ENCODE measurements around the gene UFD1. TPM values are rescaled to one million over a fixed set of nuclear protein-coding genes. Genes with fewer than 3 reads are reported as not detected.

The UFD1 gene
- total and polyA plus RNA-seq, 2 of the 13 experiments (the other 11 are each of a cell fraction or from before 2014, with no cell fraction given), result 47.9 to 51.1 TPM

GRCh38 chr22:19447330-19448075 lies 31.5 kb downstream of the UFD1 start, which contains the start of gene C22orf39 (continued):
- TF ChIP-seq KDM2A (CRISPR knock-in tag; IDR thresholded peaks at IDR 0.05; ENCODE audit: borderline replicate concordance, low read depth) (peak; percentile 93), SMAD9 (CRISPR knock-in tag; IDR thresholded peaks at IDR 0.05) (no peak), NFKBIZ (CRISPR knock-in tag; IDR thresholded peaks at IDR 0.05) (no peak), ZNF550 (CRISPR knock-in tag; IDR thresholded peaks at IDR 0.05; ENCODE audit: borderline replicate concordance) (no peak), RAD21 (CRISPR knock-in tag; IDR thresholded peaks at IDR 0.05) (peak; percentile 55; the same call in 1 of the 2 replicates), PHF21A (CRISPR knock-in tag; IDR thresholded peaks at IDR 0.05) (peak; percentile 68; the same call in 1 of the 2 replicates), CBX5 (CRISPR knock-in tag; IDR thresholded peaks at IDR 0.05; ENCODE audit: borderline replicate concordance) (no peak), ZNF687 (CRISPR knock-in tag; IDR thresholded peaks at IDR 0.05) (peak; percentile 96), ZNF580 (CRISPR knock-in tag; IDR thresholded peaks at IDR 0.05; ENCODE audit: borderline replicate concordance, low read depth) (no peak), DMTF1 (CRISPR knock-in tag; IDR thresholded peaks at IDR 0.05) (no peak), ZNF781 (CRISPR knock-in tag; IDR thresholded peaks at IDR 0.05; ENCODE audit: borderline replicate concordance, not compliant biosample characterization) (peak; percentile 53), KDM6A (CRISPR knock-in tag; IDR thresholded peaks at IDR 0.05; ENCODE audit: low read depth) (no peak), EP300 (IDR thresholded peaks at IDR 0.05; ENCODE audit: low read depth in 2 of 2, low read length in 2 of 2) (no peak), EP300 (CRISPR knock-in tag; IDR thresholded peaks at IDR 0.05; ENCODE audit: borderline replicate concordance) (no peak), MIER3 (CRISPR knock-in tag; IDR thresholded peaks at IDR 0.05; ENCODE audit: borderline replicate concordance) (no peak), ZNF235 (CRISPR knock-in tag; IDR thresholded peaks at IDR 0.05; ENCODE audit: borderline replicate concordance) (no peak), ARID4A (CRISPR knock-in tag; IDR thresholded peaks at IDR 0.05; ENCODE audit: borderline replicate concordance) (peak; percentile 74; the same call in 1 of the 2 replicates), ZNF546 (CRISPR knock-in tag; conservative IDR thresholded peaks at IDR 0.05) (no peak)

Data from HepG2 (cell line).